C4-2B (cell line): ENCODE results near the gene MAPK8IP2.

Experiments
- CTCF ChIP-seq: fragments of 450-650 bp; conservative IDR thresholded peaks from 2 replicates; pipeline ENCODE4 v1.5.1; 2017; ENCODE audit warnings: mild to moderate bottlenecking
- ZFX ChIP-seq: fragments of 450-650 bp; IDR thresholded peaks from 2 replicates; pipeline ENCODE4 v1.6.1; 2017

DNA sequence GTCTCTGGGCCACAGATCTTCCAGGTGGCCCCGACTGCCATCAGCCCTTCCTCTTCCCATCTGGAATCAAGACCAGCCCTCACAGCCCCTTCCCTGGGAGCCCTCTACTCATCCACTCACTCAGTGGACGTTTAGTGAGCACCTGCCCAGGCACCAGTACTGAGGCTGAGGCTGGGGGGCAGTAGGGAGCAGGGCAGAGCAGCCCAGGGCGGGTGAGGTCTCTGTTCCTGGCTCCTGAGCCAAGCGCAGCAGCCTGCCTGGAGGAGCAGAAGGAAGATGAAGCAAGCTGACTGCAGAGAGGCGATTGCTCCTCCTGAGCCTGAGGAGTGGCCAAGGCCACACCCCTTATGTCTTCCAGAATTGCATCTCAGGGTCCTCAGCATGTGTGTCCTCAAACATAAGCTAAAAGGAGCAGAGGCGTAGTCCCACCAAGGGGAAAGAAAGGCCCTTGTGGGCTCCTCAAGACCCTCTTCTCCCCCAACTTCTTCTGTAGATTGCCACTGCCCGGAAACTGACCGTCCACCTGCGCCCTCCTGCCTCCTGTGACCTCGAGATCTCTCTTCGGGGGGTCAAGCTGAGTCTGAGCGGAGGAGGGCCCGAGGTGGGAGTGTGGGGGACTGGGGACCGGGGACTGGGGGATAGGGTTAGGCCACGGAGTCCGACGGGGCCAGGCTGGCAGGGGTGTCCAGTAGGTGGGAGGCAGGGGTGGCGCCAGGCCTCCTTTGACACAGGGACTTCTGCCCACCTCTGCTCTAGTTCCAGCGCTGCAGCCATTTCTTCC is 5.8 kb downstream of the MAPK8IP2 start:
- TF ChIP-seq CTCF: no peak; the same call in 1 of the 2 replicates
- TF ChIP-seq ZFX: no peak
